ENCODE measurements around the gene KIAA0319L.

The KIAA0319L gene

DNA sequence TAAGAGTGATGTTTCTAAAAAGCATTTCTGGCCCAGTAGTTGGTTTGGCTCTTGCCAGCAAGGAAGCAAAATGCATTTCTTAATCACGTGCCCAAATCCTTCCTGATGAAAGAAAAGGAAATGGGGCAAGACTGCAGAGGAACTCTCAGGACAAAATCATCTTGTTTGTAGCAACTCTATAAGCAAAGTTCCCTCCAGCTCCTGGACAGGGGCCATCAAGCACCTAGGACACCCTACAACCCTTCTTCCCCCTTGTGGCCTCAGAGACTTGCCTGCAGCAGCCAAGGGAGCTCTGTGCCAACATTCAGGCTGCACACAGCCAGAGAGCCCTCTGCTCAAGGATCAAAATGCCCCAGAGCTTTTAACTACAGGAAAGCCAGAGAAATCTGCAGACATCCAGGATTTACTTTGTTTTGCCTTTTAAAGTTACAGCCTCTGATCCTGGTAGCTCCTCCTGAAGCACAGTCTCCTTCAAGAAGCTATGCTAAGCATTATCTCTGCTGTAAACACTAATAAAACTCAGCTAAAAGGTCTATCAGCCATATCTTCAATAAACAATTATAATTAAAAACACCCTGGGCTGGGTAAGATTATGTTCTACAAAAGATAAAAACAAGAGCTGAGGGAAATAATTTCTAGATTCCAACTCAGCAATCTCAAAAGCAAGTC is 105.0 kb downstream of the KIAA0319L start:
- DNase-seq (ENCODE audit: low spot score): no peak
- in situ Hi-C loops (cut with MboI; ENCODE audit: low pct_unique_long_range_greater_than_20kb, low sequenced_read_pairs, unreplicated experiment): loop anchor here (10.0 kb wide), 1 partner anchor 273 kb away; no protein-coding TSS in a partner anchor
- TF ChIP-seq, protein P1, sequence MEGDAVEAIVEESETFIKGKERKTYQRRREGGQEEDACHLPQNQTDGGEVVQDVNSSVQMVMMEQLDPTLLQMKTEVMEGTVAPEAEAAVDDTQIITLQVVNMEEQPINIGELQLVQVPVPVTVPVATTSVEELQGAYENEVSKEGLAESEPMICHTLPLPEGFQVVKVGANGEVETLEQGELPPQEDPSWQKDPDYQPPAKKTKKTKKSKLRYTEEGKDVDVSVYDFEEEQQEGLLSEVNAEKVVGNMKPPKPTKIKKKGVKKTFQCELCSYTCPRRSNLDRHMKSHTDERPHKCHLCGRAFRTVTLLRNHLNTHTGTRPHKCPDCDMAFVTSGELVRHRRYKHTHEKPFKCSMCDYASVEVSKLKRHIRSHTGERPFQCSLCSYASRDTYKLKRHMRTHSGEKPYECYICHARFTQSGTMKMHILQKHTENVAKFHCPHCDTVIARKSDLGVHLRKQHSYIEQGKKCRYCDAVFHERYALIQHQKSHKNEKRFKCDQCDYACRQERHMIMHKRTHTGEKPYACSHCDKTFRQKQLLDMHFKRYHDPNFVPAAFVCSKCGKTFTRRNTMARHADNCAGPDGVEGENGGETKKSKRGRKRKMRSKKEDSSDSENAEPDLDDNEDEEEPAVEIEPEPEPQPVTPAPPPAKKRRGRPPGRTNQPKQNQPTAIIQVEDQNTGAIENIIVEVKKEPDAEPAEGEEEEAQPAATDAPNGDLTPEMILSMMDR (IDR thresholded peaks at IDR 0.05; ENCODE audit: extremely low read depth, insufficient read depth, missing control alignments): no peak

DNA sequence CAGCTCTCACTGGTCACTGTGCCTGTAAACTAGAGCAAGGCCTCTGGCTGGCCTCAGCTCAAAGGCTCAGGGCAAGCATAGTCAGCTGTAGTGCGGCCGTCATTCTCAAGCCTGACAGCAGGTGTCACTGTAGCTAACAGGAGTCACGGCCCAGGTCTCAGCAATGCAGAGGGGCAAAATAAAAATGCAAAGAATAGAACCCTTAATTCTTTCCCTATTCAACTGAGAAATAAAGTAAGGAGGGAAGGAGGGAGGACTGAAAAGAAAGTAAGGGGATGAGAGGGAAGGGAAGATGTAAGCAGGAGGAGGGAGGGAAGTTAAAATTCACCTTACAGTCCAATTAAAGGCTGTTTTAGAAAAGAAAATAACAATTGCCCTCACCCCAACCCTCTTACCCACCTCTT is 106.1 kb downstream of the KIAA0319L start:
- TF ChIP-seq, protein P1 (IDR thresholded peaks at IDR 0.05; ENCODE audit: extremely low read depth, insufficient read depth, missing control alignments): peak; percentile 89
- peak; percentile 58 for DNase-seq (ENCODE audit: low spot score)
- in situ Hi-C loops (cut with MboI; ENCODE audit: low pct_unique_long_range_greater_than_20kb, low sequenced_read_pairs, unreplicated experiment): loop anchor here (10.0 kb wide), 1 partner anchor 274 kb away; no protein-coding TSS in a partner anchor

DNA sequence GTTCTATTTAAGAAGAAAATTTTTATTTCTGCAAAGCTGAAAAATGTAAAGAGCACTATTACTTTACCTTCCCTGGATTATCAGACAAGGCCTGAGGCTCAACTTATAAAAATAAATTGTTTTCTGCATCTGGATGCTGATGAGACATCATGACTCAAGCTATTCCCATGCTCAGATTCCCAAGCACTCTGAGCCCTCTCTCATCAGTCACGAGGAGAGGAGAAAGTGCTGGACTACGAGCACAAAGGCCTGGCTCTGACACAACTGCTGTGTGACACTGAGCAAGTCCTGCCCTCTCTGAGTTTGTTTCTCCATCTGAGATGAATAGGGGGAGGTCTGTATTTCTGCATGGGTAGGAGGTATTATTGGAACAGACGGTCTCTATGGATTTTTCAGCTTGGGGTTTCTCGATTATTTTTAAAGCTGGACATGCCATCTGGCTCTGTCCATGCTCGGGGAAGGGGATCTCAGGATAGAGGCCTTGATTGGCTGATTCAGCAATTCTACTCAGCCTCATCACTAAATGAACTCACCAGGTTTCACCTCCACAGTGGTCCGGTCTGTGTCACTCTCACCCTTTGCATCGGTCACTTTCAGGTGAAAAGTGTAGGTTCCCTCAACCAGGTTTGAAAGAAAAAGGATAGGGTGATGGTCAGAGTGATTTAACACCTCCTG is 107.7 kb downstream of the KIAA0319L start:
- no peak for DNase-seq (ENCODE audit: low spot score)
- in situ Hi-C loops (cut with MboI; ENCODE audit: low pct_unique_long_range_greater_than_20kb, low sequenced_read_pairs, unreplicated experiment): loop anchor here (5.0 to 10.0 kb wide), 2 partner anchors 113 to 275 kb away; no protein-coding TSS in a partner anchor
- TF ChIP-seq, protein P1 (IDR thresholded peaks at IDR 0.05; ENCODE audit: extremely low read depth, insufficient read depth, missing control alignments): no peak

DNA sequence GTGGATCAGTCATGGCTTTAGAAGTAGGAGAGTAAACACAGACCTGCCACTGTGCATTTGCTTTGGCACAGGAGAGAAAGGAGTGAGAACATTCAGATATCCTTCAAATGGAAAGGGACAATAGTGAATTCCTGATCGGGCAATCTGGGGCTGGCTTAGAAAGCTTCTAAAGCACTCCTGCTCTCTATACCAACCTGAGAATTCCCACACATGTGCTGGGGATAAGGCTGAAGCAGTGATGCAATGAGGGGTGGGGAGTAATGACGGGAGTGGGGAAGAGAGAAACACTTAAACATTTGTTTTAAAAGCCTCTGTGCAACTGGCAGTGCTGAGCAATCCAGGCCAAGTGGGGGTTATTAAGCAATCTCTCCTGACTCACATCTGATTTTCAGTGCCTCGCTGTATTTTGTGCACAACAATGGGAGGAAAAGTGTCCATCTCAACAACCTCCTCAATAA is 108.8 kb downstream of the KIAA0319L start:
- TF ChIP-seq, protein P1 (IDR thresholded peaks at IDR 0.05; ENCODE audit: extremely low read depth, insufficient read depth, missing control alignments): no peak
- in situ Hi-C loops (cut with MboI; ENCODE audit: low pct_unique_long_range_greater_than_20kb, low sequenced_read_pairs, unreplicated experiment): loop anchor here (5.0 kb wide), 1 partner anchor 114 kb away; no protein-coding TSS in a partner anchor
- DNase-seq (ENCODE audit: low spot score): no peak

DNA sequence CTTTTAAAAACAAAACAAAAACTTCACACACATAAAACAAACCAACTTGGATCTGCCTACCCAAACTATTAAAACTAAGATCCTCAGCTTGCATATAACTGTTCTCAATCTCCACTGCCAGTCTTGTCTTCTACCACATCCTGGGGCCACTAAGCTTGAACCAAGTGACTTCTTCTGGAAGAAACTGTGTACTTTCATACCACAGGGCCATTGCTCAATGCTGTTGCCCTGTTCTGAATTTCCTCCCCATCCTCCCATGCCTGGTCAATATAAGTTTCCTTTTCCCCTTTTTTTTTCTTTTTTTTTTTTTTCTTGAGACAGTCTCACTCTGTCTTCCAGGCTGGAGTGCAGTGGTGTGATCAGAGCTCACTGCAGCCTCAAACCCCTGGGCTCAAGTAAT is 109.9 kb downstream of the KIAA0319L start:
- in situ Hi-C loops (cut with MboI; ENCODE audit: low pct_unique_long_range_greater_than_20kb, low sequenced_read_pairs, unreplicated experiment): loop anchor here (5.0 kb wide), 1 partner anchor 115 kb away; no protein-coding TSS in a partner anchor
- DNase-seq (ENCODE audit: low spot score): no peak
- TF ChIP-seq, protein P1 (IDR thresholded peaks at IDR 0.05; ENCODE audit: extremely low read depth, insufficient read depth, missing control alignments): no peak

DNA sequence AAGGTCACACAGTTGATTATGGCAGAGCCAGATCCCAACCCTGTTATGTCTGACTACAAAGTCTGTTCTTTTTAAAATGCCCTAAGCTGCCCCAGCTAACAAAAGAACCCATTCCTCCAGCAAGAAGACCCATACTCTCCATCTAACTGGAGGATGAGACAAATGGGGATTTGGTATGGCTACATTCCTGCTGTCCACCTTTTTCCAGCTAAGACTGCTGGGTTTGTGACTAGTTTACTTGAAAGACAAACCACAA is 112.8 kb downstream of the KIAA0319L start:
- in situ Hi-C loops (cut with MboI; ENCODE audit: low pct_unique_long_range_greater_than_20kb, low sequenced_read_pairs, unreplicated experiment): no loop called here
- TF ChIP-seq, protein P1 (IDR thresholded peaks at IDR 0.05; ENCODE audit: extremely low read depth, insufficient read depth, missing control alignments): no peak

More for the DNA sequence above, 112.8 kb downstream of the KIAA0319L start:
- DNase-seq (ENCODE audit: low spot score): no peak

Data from GM13977 (cell line).